ENCODE results near the gene PTGER1. TPM values are rescaled to one million over a fixed set of nuclear protein-coding genes. Genes with fewer than 3 reads are reported as not detected.
"Not testable (repeated sequence)": the region's sequence is repeated elsewhere in the genome, so short reads cannot be mapped to it uniquely, and the experiment has no call there.

The PTGER1 gene
- total RNA-seq, 1 donor from 2014 or later, result not detected

DNA sequence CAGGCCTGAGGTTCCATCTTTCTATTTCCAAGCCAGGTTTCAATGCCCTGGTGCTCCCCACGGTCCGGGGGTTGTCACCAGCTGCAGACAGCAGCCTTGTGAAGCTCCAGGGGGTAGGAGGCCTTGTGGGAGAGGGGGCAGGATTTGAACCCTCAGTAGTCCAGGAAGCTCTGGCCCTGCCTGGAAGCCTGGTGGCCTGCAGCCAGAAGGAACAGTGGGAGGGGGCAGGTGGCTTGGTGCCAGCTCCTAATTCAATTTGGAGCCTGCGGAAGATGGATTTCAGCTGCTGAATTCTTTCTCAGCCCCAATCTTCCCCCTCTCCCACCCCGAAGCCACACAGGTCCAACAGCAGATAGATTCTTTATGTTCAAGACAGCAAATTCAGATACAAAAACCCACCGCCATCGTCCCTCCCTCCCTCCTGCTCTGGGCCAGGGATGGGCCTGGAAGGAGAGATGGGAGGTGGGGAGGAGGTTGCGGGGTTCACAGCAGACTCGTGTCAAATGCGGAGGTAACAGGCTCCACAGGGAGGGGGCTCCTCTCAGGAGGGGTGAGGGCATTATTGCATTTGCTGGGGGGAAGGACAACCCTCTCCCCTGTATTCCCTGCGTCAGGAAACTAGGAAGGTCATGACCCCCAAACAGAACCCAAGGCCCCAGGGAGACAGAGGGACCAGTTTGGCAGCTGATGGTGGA, 2.4 kb upstream of the PTGER1 start:
- intact Hi-C loops (cut with micrococcal nuclease), result no loop called here
- ATAC-seq (no peak), DNase-seq (peak; percentile 37)

DNA sequence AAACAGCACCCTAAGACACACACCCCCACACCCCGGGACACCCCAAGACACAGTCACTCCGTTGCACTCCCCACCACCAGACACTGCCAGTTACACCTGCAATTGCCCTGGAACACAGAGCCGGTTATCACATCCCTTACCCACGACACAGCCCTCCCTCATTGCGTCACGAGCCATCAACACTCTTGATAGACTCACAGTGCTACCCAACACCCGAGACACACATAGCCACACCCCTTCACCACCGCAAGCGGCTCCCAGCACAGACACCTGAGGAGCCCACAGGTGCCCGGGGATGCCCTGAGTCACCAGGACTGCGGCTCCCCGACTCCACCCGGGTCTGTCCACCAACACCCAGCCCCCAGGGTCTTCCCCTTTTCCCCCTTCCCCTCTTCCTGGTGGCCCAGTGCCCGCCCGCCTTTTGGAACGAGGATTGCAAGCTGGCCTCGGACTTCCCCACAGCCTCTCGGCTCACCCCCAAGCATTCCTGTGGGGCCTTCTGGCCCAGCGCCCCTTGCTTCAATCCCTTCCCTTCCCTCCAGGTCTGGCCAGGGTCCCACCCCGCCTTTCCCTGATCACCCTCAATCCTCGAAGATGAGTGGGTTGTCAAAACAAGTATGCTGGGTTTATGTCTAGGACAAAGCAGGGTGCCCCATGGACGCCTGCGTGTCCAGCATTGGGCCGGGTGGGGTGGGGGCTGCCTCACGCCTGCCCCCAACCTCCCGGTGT, 1.7 kb upstream of the PTGER1 start:
- peak; percentile 10 for ATAC-seq
- intact Hi-C loops (cut with micrococcal nuclease), result no loop called here

DNA sequence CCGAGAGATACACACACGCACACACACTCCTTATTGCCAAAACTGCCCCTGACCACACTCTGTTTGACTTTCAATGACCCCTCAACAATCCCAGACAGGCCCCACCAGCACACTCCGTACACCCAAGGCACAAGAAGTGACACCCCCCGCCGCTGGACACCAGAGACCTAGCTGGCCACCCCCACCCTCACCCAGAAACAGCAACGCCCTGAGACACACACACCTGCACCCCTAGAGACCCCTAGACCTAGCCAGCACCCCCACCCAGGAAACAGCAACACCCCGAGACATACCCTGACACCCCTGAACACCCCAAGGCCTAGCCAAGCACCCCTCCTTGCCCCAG, 1.1 kb upstream of the PTGER1 start:
- ATAC-seq, result no peak
- intact Hi-C loops (cut with micrococcal nuclease), result no loop called here

More for the DNA sequence above, 1.7 kb upstream of the PTGER1 start:
- peak; percentile 46 for DNase-seq

DNA sequence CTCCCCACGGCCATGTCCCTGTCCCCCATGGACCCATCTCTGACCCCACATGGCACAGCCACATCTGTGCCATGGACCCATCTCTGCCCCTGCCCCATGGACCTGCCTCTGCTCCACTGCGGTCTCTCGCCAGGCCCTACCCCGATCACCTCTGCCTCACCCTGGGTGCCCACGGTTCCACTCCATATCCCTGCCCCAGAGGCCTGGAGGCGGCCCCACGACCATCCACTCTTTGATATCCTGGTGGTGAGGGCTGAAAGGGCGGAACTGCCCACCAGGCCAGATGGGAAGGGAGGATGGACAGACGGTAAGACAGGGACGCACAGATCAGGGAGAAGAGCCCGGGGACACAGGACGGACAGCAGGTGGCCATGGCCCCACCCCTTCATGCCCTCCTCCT, 327 bp downstream of the PTGER1 start:
- intact Hi-C loops (cut with micrococcal nuclease), result no loop called here
- peak; percentile 28 for DNase-seq
- no peak for ATAC-seq

More for the DNA sequence above, 1.1 kb upstream of the PTGER1 start:
- peak; percentile 11 for DNase-seq

DNA sequence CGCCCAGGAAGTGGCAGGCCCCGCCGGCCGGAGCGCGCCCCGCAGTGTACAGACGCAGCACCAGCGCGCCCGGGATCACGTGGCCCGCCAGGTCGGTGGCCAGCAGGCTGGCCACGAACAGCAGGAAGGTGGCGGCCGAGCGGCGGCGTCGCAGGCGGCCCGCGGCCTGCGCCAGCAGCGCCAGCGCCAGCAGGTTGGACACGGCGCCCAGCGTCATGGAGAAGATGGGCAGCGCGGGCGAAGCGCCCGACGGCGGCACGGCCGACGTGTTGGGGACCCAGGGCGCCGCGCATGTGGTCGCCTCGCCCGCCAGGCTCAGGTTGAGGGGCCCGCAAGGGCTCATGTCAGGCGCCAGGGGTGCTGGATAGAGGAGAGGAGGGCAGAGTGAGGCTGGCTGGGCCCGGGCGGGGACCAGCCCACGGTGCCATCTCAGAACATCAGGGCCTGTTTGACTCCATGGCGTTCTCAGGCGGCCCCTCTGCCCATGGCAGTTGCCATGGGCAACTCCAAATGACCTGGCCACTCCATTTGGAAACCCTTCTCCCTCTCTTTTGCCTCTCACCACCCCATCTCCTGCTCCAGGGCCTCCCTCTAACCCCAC, 1.1 kb downstream of the PTGER1 start:
- peak; percentile 54 for DNase-seq
- intact Hi-C loops (cut with micrococcal nuclease), result no loop called here
- ATAC-seq, result no peak

DNA sequence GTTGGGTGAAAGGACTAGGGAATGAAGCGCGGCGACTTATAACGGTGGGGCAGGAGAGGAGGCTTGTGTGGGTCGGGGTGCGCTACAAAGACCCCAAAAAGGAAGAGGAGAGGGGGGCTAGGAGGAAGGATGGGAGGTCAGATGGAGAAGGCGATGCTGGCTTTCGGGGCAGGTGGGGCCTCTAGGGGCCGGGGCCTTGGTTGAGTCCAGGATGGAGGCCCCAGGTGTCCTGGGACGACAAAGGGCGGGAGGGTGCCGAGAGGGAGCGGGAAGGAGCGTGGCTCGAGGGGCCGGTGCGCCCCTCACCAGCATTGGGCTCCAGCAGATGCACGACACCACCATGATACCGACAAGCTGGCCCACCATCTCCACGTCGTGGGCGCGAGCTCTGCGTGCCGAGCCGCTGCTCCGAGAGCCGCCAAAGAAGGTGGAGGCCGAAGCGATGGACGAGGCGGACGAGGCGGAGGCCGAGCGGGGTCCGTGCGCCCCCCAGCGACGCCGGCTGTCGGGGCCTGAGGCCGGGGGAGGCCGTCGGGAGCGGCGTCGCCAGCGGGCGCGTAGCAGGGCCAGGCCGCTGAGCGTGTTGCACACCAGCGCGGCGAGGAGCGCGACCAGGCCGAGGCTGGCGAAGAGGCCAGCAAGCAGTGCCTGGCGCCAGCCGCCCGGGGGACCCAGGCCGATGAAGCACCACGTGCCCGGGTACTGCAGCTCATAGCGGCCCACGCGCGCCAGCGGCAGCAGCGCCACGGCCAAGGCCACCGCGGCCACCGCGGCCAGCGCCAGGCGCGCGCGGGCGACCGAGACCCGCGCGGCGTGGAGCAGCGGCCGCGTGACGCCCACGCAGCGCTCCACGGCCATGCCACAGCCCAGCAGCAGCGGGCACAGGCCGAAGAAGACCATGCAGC, 1.8 kb downstream of the PTGER1 start:
- peak; percentile 34 for DNase-seq
- intact Hi-C loops (cut with micrococcal nuclease), result no loop called here
- ATAC-seq, result no peak

DNA sequence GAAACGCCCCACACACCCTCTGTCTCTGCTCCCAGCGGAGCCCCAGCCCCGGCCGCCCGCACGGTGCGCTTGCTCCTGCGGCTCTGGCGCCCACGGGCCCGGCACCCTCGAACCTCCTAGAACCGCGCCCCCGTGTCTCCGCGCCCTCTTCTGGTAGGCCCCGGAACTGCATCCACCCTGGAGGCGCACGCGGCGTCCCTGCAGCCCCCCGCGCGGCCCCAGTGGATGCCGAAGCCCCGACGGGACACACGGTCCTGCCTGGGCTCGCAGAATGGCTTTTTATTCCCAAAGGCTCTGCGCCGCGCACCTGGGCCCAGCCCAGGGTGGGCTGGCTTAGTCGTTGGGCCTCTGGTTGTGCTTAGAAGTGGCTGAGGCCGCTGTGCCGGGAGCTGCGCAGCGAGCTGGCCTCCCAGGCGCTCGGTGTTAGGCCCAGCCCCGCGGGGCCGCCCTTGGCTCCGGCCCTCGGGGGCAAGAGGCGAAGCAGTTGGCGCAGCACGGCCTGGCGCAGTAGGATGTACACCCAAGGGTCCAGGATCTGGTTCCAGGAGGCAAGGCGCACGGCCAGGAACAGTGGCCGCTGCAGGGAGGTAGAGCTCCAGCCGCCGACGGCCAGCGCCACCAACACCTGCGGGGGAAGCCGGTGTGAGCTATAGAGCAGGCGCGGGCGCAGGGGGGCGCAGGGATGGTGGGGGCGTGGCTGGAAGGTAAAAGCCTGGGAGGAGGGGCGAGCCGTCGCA, 2.8 kb downstream of the PTGER1 start:
- peak; percentile 65 for ATAC-seq
- DNase-seq, result peak; percentile 85

DNA sequence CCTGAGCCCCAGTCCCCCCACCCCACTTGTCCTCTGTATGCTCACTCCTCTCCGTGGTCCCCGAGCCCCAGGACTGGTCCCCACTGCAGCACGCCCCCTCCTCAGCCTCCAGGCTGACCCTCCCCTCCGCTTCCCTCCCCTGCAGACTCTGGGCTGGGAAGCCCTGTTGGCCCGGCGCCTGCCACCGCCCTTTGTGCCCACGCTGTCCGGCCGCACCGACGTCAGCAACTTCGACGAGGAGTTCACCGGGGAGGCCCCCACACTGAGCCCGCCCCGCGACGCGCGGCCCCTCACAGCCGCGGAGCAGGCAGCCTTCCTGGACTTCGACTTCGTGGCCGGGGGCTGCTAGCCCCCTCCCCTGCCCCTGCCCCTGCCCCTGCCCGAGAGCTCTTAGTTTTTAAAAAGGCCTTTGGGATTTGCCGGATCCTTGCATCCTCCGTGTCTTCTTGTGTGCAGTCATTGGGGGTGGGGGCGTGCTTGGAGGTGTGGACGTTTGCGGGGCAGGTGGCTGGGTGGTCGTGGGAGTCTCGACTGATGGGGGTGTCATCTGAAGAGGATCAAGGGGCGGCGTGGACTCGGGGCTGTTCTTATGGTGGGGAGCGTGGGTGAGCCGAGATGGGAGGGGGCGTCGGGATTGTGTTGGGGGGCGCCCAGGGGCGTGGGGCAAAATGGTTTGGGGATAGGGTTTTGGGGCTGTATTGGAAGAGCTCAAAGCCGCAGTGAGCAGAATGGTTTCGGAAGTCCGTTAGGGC, 3.5 kb downstream of the PTGER1 start:
- ATAC-seq (no peak), DNase-seq (peak; percentile 27)
- intact Hi-C loops (cut with micrococcal nuclease), result no loop called here

More for the DNA sequence above, 2.8 kb downstream of the PTGER1 start:
- intact Hi-C loops (cut with micrococcal nuclease), result no loop called here

DNA sequence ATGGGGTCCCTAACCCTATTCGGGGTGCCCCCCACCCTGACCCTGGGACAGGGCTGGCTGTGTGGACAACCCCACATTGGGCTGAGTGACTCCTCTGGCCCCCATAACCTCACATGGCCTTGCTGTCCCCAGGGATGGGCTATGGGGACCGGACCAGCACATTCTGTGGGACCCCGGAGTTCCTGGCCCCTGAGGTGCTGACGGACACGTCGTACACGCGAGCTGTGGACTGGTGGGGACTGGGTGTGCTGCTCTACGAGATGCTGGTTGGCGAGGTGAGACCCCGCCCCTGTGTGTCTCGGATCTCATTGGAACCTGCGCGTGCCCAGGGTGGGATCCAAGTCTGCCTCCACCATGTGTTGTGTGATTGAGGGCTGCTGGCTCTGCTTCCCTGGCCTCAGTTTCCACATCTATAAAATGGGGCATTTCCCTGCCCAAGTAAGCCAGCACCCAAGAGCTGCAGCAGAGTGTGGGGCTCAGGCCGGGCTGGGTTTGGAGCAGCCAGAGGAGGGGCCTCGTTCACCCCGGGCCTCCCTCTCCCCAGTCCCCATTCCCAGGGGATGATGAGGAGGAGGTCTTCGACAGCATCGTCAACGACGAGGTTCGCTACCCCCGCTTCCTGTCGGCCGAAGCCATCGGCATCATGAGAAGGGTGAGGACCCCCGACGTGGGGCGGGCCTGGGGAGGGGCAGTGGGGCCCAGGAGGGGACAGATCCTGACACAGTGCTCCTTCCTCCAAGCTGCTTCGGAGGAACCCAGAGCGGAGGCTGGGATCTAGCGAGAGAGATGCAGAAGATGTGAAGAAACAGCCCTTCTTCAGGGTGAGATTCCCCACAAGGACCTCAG, 4.9 kb downstream of the PTGER1 start:
- peak; percentile 25 for DNase-seq
- intact Hi-C loops (cut with micrococcal nuclease), result no loop called here
- no peak for ATAC-seq

DNA sequence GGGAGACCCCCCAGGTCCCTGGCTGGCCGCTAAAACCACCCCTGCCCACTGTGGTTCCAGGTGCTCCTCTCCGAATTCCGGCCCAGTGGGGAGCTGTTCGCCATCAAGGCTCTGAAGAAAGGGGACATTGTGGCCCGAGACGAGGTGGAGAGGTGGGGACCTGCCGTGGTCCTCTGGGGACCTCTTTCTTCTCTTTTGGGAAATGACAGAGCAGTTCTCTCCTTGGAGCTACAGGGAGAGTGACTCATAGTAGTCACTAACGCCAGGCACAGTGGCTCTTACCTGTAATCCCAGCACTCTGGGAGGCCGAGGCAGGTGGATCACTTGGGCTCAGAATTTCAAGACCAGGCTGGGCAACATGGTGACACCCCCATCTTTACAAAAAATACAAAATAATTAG, 7.3 kb downstream of the PTGER1 start:
- intact Hi-C loops (cut with micrococcal nuclease), result no loop called here
- DNase-seq, result peak; percentile 15
- no peak for ATAC-seq

DNA sequence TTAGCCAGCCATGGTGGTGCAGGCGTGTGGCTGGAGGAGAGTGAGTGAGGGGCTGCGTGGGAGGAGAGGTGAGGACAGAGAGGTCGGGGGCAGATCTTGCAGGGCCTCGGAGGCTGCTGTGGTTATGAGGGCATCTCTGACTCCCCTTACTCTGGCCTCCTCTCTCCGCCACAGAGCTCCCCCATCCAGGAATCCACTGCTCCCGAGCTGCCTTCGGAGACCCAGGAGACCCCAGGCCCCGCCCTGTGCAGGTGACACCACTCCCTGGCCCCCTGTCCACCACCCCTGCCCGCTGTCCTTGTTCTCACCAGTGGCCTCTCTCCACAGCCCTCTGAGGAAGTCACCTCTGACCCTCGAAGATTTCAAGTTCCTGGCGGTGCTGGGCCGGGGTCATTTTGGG, 7.8 kb downstream of the PTGER1 start:
- intact Hi-C loops (cut with micrococcal nuclease), result no loop called here
- no peak for ATAC-seq
- peak; percentile 18 for DNase-seq

DNA sequence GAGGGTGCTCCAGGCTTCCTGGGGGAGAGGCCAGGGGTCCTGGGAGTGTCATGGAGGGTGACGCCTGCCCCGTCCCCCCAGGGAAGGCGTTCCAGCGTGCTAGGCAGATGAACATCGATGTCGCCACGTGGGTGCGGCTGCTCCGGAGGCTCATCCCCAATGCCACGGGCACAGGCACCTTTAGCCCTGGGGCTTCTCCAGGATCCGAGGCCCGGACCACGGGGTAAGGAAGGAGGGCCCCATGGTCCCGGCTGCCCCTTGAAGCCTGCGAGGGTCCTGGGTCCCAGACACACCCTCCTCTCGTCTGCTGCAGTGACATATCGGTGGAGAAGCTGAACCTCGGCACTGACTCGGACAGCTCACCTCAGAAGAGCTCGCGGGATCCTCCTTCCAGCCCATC, 11.4 kb downstream of the PTGER1 start:
- no peak for ATAC-seq
- peak; percentile 23 for DNase-seq
- intact Hi-C loops (cut with micrococcal nuclease), result no loop called here

DNA sequence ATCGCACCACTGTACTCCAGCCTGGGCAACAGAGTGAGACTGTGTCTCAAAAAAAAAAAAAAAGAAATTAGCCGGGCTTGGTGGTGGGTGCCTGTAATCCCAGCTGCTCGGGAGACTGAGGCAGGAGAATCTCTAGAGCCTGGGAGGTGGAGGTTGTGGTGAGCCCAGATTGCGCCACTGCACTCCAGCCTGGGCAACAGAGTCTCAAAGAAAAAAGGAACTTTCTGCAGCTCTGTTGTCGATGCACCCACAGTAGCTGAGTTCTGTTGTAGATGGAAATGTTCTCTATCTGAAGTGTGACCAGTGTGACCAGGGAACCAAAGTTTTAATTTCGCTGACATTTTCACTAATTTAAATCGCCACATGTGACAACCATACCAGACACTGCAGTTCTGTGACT, 12.8 kb downstream of the PTGER1 start:
- DNase-seq, result peak; percentile 5
- ATAC-seq; intact Hi-C loops (cut with micrococcal nuclease): not testable (repeated sequence)

DNA sequence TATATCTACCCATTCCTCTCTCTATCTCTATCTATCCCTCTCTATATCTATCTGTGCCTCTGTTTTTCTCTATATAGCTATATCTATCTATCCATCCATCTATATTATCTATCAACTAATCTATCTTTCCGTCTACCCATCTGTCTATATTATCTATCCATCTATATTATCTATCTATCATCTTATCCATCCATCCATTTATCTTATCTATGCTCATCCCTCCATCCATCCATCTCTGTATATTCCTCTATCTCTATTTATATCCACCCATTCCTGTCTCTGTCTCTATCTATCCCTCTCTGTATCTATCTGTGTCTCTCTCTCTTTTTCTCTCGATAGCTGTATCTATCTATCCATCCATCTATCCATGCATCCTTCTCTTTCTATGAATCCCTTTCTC, 14.2 kb downstream of the PTGER1 start:
- no peak for DNase-seq
- ATAC-seq, result no peak
- intact Hi-C loops (cut with micrococcal nuclease), result no loop called here

DNA sequence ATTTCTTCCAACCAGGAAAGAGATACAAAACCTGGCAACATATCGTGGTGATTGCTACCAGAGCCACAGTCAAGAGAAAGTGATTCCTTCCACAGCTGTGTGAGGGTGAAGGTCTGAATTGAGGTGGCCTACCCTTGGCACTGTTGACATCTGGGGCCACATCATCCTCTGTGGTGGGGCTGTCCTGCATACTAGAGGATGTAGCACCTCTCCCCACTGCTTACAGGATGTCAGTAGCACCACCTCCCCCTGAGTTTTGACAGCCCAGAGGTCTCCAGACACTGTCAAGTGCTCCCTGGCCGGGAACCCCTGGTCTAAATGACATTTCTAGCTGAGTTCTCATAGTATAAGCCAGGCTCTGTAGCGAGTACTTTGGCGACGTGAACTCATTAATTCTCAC, 15.5 kb downstream of the PTGER1 start:
- DNase-seq, result peak; percentile 3
- ATAC-seq, result no peak
- intact Hi-C loops (cut with micrococcal nuclease), result no loop called here

DNA sequence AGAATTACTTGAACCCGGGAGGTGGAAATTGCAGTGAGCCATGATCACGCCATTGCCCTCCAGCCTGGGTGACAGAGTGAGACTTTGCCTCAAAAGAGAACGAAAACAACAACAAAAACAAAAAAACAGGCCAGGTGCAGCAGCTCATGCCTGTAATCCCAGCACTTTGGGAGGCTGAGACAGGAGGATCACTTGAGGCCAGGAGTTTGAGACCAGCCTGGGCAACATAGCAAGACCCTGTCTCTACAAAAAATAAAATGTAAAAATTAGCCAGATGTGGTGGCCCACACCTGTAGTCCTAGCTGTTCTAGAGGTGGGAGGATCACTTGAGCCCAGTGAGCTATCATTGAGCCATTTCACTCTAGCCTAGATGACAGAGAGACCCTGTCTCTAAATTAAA, 22.9 kb downstream of the PTGER1 start:
- intact Hi-C loops (cut with micrococcal nuclease); ATAC-seq; DNase-seq: not testable (repeated sequence)

DNA sequence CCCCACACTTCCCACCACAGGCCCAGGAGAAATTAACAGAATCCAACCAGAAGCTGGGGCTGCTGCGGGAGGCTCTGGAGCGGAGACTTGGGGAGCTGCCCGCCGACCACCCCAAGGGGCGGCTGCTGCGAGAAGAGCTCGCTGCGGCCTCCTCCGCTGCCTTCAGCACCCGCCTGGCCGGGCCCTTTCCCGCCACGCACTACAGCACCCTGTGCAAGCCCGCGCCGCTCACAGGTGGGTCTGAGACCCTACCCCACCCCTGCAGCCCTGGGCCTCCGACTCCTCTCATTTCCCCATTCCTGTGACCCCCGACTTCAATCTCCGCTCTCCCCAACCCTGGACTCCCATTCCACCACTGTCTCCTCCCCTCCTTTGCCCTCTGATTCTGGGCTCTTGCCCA, 24.3 kb downstream of the PTGER1 start:
- peak; percentile 19 for DNase-seq
- intact Hi-C loops (cut with micrococcal nuclease), result no loop called here
- no peak for ATAC-seq

Measured in left ventricle myocardium superior (tissue), 1 donor.